Medulla oblongata (tissue), 1 donor: Measurements from ENCODE around the gene H6PD.

Experiments
- DNase-seq: peaks from one replicate; pipeline ENCODE4 v3.0.0-alpha.2; 2015; ENCODE audit errors: extremely low spot score

Gene H6PD

DNA sequence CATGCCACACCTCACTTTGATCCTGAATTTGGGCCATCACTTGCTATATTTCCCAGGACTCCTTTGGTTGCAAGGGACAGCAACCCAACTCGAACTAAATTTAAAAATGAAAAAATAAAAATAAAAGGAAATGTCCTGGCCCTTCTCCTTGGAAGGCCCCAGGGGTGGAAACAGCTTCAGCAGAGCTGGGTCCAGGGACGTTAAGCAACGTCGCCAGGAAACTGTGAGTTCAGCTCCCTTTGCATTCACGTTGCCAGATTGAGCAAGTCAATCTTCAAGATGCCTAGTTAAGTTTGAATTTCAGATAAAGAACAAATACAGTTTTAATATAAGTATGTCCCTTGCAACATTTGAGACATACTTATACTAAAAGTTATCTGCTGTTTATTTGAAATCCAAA lies 43.5 kb downstream of the H6PD start:
- no peak for DNase-seq

DNA sequence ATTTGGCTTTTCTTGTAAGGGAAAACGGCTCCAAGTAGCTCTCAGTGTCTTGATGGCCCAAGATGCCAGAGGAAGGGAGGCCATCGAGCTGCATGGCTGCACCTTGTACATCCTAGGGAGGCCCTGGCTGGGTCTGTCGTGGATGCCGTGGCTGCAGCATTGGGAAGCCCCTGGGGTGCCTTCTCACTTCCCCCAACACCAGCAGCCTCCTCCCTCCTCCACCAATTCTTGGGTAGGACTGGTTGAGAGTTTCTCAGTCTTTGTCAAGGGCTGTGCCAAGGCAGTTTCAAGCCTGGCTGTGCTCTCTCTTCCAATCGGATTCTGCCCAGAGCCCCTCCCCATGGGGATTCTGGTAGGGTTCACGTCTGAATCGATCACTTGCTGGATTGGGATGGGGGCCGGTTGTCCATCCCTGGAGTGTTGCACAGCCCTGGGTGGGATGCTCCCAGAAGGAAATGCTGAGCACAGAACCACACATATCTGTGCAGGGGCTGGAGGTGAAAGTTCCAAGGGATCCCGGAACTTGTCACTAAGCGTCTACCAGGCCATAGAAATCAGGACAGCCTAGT lies 44.1 kb downstream of the H6PD start:
- DNase-seq = no peak

DNA sequence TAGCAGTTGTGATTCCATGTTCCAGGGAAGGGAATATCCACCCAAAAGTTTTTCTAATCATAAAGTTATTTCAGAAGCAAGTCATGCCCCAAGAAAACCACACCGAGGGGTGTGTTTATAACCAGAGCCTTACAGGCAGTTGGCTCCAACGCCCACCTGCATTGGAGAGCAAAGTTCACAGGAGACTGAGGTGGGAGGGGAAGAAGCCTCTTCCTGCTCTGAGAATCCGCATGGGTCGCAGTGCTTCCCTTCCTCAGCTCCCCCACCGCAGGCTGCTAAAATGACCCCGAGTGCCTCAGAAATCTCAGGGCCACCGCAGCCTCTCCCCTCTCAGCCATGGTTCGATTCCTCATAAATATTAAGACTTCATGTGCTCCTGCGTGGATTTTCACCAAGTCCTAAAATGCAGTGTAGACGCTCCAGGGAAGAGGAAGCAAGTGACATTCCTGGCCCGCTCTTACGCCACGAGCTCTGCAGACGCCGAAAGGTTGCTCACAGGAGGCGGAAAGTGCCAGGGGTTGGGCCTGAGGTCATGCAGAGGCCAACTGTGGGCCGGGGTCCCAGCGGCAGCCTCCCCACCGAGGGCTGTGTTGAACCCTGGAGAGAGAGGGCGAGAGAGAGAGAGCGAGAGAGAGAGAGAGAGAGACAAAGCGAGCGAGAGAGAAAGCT lies 44.7 kb downstream of the H6PD start:
- no peak for DNase-seq

DNA sequence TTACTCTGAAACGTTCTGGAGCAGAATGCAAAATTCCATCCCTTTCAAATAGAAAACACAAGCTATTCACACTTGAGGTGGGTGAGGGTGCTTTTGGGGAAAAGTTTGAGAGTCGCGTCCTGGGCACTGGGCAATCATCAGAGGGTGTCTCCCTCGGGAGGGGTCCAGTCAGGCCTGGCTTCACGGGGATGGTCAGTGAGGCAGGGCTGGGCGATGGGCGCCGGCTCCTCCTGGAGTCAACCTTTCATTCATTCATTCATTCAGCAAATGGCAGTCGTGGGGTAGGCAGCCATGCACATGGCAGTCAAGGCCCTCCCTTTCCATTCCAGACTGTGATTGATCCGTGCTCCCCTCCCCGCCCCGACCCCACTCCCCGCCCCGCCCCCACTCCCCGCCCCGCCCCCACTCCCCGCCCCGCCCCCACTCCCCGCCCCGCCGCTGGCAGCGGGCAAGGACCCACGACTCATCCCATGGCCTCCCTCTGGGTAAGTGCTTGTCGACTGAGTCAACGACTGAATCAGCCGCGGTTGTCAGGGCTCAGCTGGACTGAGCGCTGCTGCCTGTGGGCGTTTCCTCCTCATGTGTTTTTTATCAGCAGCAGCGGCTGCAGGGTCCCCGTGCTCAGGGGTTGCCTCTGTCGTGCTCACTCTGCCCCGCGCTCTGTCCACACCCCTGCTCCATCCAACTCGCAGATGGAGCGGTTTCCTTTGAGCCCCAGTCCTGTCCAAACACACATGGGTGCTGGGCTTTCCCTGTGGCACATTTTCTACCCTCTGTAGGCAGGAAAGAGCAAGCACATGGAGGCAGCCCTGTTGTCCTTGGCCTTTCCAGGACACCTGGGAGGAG lies 45.7 kb downstream of the H6PD start:
- no peak for DNase-seq

DNA sequence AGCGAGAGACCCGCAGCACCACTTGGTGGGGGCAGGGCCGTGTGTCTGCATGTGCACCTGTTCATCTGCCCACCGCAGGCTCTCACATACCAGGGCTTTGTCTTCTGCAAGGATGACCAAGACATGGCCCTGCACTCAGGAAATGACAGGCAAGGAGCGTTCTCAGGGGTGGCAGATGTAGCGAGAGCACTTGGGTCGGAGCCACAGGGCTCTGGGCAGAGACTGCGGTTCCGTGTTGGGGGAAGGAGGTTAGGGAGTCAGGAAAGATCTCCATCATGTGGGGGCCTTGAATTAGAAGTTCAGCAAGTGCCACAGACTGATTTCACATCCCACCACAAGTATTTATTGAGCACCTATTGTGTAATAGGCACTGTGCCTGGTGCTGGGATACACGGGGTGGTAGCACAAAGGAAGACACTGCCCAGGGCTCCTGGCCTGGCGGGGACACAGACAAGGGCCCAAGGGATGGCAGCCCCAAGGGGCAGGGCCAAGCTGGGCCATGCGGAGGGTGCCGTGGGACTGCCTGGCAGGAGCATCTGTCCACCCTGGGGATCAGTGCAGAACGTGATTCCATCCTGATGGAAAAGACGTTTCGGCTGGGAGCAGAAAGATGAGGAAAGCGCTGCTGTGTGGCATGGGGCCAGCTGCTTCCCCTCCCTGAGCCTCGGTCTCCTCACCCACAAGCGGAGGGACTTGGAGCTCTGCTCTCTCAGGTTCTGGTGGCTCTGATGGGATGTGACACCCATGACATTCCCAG lies 46.7 kb downstream of the H6PD start:
- no peak for DNase-seq

DNA sequence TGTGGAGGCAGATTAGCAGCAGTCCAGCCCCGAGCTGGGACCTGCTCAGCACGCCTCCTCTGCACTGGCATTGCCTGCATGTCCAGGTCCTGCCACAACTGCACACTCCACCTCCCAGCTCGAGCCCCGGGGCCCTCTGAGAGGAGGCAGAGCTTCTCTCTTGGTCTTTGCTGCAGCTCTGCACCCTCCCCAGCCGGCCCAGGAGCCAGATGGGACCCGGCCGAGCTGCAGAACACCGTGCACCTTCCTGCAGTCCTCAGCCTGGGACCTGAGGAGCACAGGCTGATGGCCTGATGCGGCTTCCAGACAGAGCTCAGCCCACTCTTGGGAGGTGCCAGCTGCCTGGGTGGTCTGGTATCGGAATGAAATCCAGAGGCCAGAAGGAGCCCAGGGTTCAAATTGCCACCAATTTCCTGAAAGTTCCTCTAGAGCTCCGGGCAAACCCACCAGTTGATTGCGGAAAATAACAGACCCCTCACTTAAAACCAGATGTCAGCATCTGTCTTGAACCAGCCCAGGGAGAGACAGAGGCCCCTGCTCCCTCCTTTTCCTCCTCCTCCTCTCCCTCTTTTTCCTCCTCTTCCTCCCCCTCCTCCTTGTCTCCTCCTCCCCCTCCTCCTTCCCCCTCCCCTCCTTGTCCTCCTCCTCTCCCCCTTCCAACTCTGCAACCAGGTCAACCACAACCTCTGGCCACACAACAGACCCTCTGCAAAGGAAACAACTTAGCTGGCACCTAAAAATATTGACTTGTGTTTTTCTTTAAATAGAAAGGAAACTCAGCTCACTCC lies 47.5 kb downstream of the H6PD start:
- no peak for DNase-seq

DNA sequence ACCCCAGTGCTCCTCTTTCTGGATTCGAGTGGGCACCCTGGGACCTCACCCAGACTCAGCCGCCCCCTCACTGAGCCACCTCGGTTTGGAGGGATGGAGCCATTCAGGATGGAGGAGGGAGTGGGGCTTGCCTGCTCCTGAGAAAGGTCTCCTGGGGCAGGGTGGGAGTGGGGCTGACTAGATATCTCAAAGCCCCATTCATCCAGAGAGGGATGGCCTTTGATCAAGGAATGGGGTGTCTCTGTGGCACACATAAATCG lies 48.1 kb downstream of the H6PD start:
- DNase-seq = no peak

DNA sequence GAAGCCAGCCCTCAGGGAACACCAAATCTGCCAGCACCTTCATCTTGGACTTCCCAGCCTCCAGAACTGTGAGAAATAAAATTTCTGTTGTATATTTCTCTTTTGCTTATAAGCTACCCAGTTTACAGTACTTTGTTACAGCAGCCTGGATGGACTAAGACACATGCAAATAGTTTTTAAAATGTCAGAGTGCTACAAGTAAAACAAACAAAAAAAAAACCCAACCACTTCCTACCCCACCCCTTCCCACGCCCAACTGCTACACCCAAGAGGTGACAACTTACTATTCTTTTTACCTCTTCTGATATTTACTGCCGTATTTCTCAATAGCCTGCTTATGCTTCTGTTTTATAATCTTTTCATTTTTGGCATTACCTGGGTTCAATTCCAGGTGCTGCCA lies 49.5 kb downstream of the H6PD start:
- no peak for DNase-seq

DNA sequence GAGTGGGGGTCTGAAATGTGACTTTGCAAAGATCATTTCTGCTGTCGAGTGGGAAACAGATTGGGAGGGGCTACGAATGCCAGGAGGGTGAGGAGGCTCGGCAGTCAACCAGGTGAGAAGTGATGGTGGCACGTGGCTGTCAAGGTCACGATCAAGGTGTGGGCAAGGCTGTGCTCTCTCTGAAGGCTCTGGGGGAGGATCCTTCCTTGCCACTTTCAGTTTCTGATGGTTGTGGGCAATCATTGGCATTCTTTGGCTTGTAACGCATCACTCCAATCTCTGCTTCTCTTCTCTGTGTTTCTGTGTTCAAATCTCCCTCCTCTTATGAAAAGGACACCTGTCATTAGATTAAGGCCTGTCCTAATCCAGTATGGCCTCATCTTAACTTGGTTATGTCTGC lies 52.0 kb downstream of the H6PD start:
- no peak for DNase-seq

DNA sequence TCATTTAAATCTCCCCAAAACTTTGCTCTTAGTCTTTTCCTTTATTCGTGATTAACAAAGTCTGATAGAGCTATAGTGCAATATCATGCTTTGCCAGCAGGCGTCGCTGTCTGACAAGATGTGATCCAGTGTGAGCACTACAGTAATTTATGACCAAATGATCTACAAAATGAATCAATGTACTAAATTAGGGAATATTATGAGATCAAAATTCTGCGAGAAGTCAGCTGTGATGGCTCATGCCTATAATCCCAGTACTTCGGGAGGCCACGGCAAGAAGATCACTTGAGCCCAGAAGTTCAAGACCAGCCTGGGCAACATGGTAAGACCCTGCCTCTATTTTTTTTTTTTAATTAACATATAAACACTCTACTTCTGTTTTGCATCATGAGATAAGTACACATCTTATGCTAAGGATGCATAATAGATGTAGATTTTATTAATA lies 54.5 kb downstream of the H6PD start:
- DNase-seq = peak; percentile 69

DNA sequence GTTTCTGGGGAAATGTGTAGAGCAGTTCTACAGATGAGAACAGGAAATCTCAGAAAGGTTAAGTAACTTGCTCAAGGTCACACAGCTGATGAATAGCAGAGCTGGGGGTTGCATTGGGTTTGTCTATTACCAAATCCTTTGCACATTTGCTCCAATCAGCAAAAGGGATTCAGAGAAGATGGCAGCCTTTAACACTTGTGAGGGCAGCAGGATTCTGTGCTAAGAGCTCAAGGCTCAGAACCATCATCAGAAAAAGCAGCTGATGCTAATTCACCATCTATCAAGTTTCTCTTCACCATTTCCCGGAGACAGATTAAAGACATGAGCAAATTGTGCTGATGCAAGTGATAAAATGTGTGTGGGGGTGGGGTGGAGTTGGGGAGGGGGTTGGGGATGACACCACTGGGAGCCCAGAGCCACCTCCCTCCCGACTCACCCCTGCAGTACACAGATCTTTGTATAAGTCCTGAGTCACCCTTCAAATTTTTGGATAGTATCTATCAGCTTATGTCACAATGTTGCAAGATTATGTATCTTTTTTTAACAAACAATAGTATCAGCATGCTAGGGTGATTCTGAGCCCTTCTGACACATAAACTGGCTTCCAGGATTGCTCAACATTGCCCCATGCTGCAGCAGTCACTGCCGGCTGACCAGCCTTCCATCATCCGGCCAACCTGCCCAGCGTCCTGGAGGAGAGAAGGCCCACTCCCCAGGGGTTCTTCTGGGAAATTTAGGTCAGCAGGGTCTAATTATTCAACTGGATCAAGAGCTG lies 55.3 kb downstream of the H6PD start:
- no peak for DNase-seq

DNA sequence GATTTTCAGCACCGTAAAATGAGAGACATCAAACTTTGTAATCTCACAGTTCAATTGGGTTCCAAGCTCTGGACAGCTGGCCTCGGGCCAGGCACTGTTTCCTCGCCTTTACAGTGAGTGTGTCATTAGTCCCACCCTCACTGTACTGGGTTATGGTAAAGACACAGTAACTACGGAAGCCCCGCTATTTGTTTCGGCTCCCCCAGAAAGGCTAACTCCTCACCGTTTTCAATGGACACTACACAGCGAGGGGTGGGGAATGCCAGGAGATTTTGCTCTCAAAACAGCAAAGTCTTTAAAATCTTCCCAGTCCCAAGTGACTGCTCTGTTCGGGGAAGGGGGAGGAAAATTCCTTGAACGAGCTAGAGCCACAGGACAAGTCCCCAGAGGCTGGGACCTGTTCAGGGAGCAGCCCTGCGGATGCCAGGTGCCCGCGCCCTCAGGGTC lies 57.4 kb downstream of the H6PD start:
- DNase-seq = peak; percentile 59

DNA sequence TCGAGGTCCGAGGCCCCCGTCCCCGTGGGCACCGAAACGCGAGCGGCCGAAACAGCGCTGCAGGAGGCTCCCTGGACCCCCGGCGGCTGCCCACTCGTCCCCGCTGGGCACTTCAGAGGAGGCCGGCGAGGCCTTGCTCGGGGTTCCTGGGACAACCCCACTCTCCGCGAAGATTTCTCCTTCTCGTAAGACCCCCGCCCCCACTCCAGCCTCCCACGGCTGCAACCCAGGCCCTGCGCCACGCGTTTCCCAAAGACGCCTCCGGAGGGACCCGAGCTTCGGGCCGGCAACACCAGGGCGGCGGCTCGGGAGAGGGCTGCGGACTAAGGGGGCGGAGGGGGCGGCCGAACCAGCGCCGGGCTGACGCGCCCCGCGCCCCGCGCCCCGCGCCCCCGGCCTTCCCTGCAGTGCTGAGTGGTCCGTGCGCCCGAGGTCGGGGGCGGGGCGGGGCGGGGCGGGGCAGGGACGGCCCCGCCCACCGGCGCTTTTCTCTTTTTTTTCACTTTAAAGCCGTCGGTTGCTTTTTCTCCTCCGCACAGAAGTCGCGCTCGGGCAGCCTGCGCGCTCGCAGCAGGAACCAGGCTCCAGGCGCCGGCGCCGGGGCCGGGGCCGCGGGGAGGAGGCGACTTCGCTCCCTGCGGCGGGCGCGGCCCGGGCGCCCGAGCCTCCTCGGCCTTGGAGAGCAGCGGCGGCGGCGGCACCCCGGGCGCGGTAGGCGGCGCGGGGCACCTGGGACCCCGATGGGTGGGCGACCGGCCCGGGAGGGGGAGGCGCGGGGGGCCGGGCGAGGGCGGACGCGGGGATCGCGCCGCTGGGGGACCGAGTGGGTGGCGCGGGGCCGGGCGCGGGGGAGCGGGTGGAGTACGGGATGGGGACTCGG lies 58.0 kb downstream of the H6PD start, which contains the start of gene SPSB1:
Gene SPSB1, plus strand, starts transcription at position 534 of the 880 bp plus-strand sequence. CDS start 62,998 bp downstream, outside the sequence.
- peak; percentile 79 for DNase-seq

DNA sequence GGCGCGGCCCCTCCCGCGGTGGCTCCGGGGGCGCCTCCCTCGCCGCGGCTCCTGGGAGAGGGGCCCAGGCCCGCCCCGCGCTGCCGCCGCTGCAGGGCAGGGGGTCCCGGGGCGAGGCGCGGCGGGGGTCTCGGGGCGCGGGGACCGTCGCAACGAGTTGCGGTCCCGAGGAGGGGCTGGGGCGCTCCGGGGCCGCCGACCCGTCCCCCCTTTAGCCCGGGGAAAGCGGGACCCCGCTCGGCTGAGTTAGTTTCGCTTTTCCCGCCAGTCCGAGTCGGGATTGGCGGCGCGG lies 58.6 kb downstream of the H6PD start:
- DNase-seq = no peak

DNA sequence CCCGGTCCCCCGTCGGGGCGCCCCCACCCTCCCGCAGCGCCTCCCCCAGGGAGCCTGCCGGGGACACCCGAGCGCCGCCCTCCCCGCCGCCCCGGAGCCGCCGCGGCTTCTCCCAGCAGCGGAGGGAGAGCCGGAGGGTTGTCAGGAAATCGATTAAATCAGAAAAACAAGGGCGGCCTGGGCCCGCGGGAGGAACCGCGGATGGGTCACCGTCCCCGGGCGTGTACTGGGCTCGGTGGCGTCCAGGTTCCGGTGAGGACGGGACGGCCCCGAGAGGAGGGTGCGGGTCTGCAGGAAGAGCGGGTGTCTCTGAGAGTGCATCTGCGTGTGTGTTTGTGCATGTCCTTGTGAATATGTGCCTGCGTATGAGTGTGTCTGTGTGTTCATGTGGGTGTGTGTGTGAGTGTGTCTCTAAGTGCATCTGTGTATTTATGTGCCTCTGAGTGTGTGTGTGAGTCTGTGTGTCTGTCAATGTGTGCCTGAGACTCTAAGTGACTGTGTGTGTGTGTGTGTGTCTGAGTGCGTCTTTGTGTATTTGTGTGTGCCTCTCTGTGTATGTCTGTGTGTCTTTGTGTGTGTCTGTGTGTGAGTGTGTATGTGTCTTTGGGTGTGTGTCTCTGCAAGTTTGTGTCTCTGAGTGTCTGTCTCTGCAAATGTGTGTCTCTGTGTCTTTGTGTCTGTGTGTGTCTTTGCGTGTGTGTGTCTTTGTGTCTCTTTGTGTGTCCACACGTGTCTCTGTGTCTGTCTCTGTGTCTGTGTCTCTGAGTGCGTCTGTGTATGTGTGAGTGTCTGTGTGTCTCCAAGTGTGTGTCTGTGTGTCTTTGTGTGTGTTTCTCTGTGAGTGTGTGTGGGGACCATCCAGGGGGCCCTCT lies 59.2 kb downstream of the H6PD start:
- DNase-seq = no peak

DNA sequence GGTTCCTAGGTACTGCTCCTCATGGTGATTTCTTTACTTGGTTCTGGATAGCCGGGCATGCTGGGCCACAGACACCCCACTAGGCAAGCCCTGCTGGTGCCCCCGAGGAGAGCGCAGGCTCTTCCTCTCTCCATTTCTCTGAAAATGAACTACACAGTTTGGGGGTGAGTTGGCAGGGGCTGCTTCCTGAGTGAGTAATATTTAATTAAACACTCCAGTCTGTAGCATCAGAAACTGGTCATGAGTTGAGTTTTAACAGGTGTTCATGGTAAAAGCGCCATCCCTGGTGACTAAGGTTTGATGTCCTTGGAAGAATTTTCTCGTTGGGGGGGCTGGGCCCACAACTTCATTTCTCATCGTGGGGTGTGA lies 59.8 kb downstream of the H6PD start:
- no peak for DNase-seq

DNA sequence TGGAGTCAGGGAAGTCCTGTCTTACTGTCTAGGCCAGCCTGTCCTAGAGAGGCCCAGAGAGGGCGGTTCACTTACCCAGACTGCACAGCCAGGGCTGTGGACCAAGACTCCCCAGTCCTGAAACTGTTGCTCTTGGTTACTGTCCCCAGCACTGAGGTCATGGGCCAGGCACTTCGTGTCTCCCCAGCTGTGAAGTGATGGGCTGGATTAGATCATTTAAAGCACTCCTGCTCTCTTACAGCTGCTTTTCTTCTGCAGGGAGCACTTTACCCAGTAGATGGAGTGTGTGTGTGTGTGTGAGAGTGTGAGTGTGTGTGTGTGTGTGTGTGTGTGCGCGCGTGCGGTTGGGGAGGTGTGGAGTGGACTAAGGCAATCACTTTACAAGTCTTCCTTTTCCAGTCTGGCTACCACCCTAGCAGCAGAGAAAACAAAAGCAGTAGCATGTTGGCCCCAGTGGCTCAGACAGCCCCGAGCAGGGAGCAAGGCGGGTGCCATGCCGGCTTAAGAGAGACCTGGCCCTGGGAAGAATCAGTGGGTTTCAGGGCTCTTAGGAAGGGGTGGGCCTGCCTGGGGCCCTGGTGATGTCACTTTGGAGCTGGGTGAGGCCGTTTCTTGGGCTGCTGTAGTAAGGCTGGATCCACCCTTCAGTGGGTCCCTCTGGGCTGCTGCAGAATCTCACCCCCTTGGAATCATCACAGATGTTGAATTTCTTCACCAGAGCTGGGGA lies 60.5 kb downstream of the H6PD start:
- peak; percentile 54 for DNase-seq

DNA sequence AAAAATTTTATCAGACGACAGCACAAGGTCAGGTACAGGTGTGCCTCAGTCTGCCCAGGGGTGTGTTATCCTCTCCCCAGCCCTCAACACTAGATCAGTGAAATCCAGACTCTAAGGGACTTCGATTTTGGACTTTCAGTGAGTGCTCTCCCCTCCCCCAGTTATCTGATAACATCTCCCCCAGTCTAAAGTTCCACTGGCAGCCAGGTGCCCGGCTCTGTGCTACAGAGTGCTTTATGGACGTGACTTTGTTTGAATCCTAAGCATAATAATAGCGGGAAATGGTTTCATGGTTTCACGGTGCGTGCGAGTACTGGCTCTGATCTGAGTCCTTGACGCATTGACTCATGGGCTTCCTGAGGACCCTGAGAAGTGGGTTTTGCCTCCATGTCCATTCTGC lies 61.3 kb downstream of the H6PD start:
- no peak for DNase-seq
